ENCODE data around the gene CCDC15.
"Not testable (repeated sequence)": the region's sequence is repeated elsewhere in the genome, so short reads cannot be mapped to it uniquely, and the experiment has no call there.

The CCDC15 gene

GRCh38 chr11:125084761-125085231 lies 130.8 kb downstream of the CCDC15 start:
- DNase-seq: no peak

- no peak for DNase-seq
Measured at GRCh38 chr11:125085301-125086081, 131.5 kb downstream of the CCDC15 start.

- DNase-seq: no peak
Measured at GRCh38 chr11:125086633-125087296, 132.8 kb downstream of the CCDC15 start.

GRCh38 chr11:125088123-125088522 lies 134.1 kb downstream of the CCDC15 start:
- no peak for DNase-seq

GRCh38 chr11:125088576-125089455 lies 134.8 kb downstream of the CCDC15 start:
- DNase-seq: no peak

GRCh38 chr11:125089481-125089880 lies 135.5 kb downstream of the CCDC15 start:
- DNase-seq: not testable (repeated sequence)

- DNase-seq: not testable (repeated sequence)
Measured at GRCh38 chr11:125090151-125090550, 136.1 kb downstream of the CCDC15 start.

- DNase-seq: no peak
Measured at GRCh38 chr11:125090816-125091215, 136.8 kb downstream of the CCDC15 start.

Data from activated CD4-positive, alpha-beta T cell treated with anti-CD3 and anti-CD28 coated beads for 48 hours (primary cell).